ENCODE measurements around the gene TTI1. TPM values are rescaled to one million over a fixed set of nuclear protein-coding genes. Genes with fewer than 3 reads are reported as not detected.

The TTI1 gene
- polyA plus RNA-seq, 1 of the 3 experiments (the other 2 are of a cell fraction), result 15.6 TPM

GRCh38 chr20:38024496-38024895 lies 8.8 kb downstream of the TTI1 start:
- Histone ChIP-seq H3K4me1 (ENCODE audit: control insufficient read depth in 1 of 2, insufficient read depth in 2 of 2, low read depth in 1 of 2, low read length in 1 of 2) (no peaks in the 10 kb centered on the region; a peak in 2 of 4 replicates), H3F3A (replicated peaks; ENCODE audit: insufficient read depth) (peaks cover 5% of the 10 kb centered on the region), H2AFZ (ENCODE audit: low read depth) (no peak overlapping the region), H3K9me3 (no peaks in the 10 kb centered on the region), H3K4me2 (no peak overlapping the region), H3K27me3 (ENCODE audit: insufficient read depth) (no peaks in the 10 kb centered on the region), H3K9me2 (no peaks in the 10 kb centered on the region), H4K20me1 (ENCODE audit: insufficient read depth) (0 out of 2 replicates have a peak, but pooled peaks cover 17% of the 10 kb centered on the region), H3K27ac (ENCODE audit: low read depth in 2 of 2, low read length in 1 of 2) (no peak overlapping the region), H3K36me3 (replicated peaks in 1 of 2; ENCODE audit: control insufficient read depth in 1 of 2, insufficient read depth in 2 of 2, low read length in 1 of 2) (peaks cover 5 to 24% of the 10 kb centered on the region in 2 experiments), H3K4me3 (ENCODE audit: low read depth in 2 of 2, low read length in 1 of 2) (no peak overlapping the region), H3K9ac (no peak overlapping the region), H3K79me2 (ENCODE audit: insufficient read depth) (peaks cover 84% of the 10 kb centered on the region)
- no peak for TF ChIP-seq MAX (IDR thresholded peaks at IDR 0.05; ENCODE audit: low read depth)
- TF ChIP-seq FOSL2 (IDR thresholded peaks at IDR 0.05; ENCODE audit: borderline replicate concordance, low read depth), result no peak
- TF ChIP-seq MEF2A (IDR thresholded peaks at IDR 0.05; ENCODE audit: borderline replicate concordance, low read depth), result no peak
- TF ChIP-seq POLR2AphosphoS5 (IDR thresholded peaks at IDR 0.05; ENCODE audit: low read depth, low read length), result no peak
- TF ChIP-seq ELF1 (IDR thresholded peaks at IDR 0.05), result no peak
- no peak for TF ChIP-seq FOXM1 (IDR thresholded peaks at IDR 0.05; ENCODE audit: low read depth)
- no peak for TF ChIP-seq EZH2phosphoT487 (IDR thresholded peaks at IDR 0.05; ENCODE audit: borderline replicate concordance, low read depth)
- TF ChIP-seq, protein P1, sequence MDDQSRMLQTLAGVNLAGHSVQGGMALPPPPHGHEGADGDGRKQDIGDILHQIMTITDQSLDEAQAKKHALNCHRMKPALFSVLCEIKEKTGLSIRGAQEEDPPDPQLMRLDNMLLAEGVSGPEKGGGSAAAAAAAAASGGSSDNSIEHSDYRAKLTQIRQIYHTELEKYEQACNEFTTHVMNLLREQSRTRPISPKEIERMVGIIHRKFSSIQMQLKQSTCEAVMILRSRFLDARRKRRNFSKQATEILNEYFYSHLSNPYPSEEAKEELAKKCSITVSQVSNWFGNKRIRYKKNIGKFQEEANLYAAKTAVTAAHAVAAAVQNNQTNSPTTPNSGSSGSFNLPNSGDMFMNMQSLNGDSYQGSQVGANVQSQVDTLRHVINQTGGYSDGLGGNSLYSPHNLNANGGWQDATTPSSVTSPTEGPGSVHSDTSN (IDR thresholded peaks at IDR 0.05), result no peak
- no peak for TF ChIP-seq JUND (IDR thresholded peaks at IDR 0.05)
- ChIA-PET CTCF (interaction anchor here (1.3 kb wide), 1 partner anchor 460 kb away, joined by 4 read pairs; no protein-coding TSS in a partner anchor), POLR2A (interaction anchor here (0.7 kb wide), 1 partner anchor 9 kb away, joined by 3 read pairs; the partner anchor contains the start of gene TTI1)
- DNase-seq, result no peak
- 94% methylated on average over 5 of the region's 5 CpGs for WGBS (ENCODE audit: low lambda C conversion rate)

DNA sequence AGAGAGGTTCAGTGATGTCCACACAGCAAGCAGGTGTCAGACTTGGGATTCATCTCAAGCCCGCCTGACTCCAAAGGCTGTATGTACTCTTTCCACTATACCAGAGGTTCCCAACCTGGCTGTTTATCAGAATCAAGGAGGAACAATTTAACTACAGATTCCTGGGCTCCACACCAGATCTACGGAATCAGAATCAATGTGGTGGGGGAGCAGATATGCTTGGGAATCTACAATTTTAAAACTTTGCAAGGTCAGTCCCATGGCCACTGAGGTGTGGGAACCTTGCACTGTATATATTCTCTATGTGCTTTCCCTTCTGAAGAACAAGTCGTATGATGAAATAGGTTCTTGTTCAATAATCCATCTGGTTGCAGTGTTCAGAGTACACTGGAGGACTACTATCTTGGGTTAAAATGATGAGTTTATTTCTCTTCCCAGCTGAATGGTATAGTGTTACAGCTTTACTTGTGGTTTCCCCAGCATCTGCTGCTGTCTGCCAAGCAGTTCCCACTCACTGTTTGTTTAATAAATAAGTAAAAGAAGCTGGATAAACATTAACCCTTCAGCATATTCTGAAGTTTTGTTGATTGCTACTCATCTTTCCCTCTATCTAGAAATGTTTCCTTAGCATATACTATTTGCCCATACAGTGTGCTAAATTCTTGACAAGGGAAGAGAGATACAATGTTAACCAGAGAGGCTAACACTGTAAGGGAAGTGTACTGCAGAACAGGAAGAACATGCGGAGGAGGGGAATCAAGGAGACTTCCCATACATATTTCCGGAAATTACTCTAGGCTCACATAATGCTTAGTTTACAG lies 9.9 kb downstream of the TTI1 start:
- Histone ChIP-seq H3K9ac (no peak overlapping the region), H3K27ac (ENCODE audit: low read depth in 2 of 2, low read length in 1 of 2) (no peak overlapping the region), H3K4me3 (ENCODE audit: low read depth in 2 of 2, low read length in 1 of 2) (no peak overlapping the region), H3K79me2 (ENCODE audit: insufficient read depth) (peaks cover 84% of the 10 kb centered on the region), H3F3A (replicated peaks; ENCODE audit: insufficient read depth) (peaks cover 5% of the 10 kb centered on the region), H4K20me1 (ENCODE audit: insufficient read depth) (0 out of 2 replicates have a peak, but pooled peaks cover 17% of the 10 kb centered on the region), H3K36me3 (replicated peaks in 1 of 2; ENCODE audit: control insufficient read depth in 1 of 2, insufficient read depth in 2 of 2, low read length in 1 of 2) (peaks cover 9 to 27% of the 10 kb centered on the region in 2 experiments), H2AFZ (ENCODE audit: low read depth) (no peak overlapping the region), H3K27me3 (ENCODE audit: insufficient read depth) (no peaks in the 10 kb centered on the region), H3K4me1 (ENCODE audit: control insufficient read depth in 1 of 2, insufficient read depth in 2 of 2, low read depth in 1 of 2, low read length in 1 of 2) (no peaks in the 10 kb centered on the region; a peak in 2 of 4 replicates), H3K9me2 (no peaks in the 10 kb centered on the region), H3K4me2 (no peak overlapping the region), H3K9me3 (peaks cover 6% of the 10 kb centered on the region)
- DNase-seq, result no peak
- ChIA-PET POLR2A (interaction anchor here (0.7 kb wide), 1 partner anchor 10 kb away, joined by 3 read pairs; the partner anchor contains the start of gene TTI1), CTCF (interaction anchor here (1.3 kb wide), 1 partner anchor 458 kb away, joined by 4 read pairs; no protein-coding TSS in a partner anchor)
- WGBS (ENCODE audit: low lambda C conversion rate), result 91% methylated on average over 5 of the region's 5 CpGs
- no peak for TF ChIP-seq RFX5 (IDR thresholded peaks at IDR 0.05; ENCODE audit: low read length)
- no peak for TF ChIP-seq NFIC (IDR thresholded peaks at IDR 0.05; ENCODE audit: borderline replicate concordance)
- no peak for TF ChIP-seq POLR2AphosphoS5 (IDR thresholded peaks at IDR 0.05; ENCODE audit: low read depth, low read length)
- TF ChIP-seq GATA2 (CRISPR knock-in tag; IDR thresholded peaks at IDR 0.05), result no peak
